Measurements from ENCODE around the gene CIB4. TPM values are rescaled to one million over a fixed set of nuclear protein-coding genes. Genes with fewer than 3 reads are reported as not detected.

CIB4 gene
- total RNA-seq, 1 donor from 2014 or later = not detected

- ATAC-seq (no peak), DNase-seq (peak; percentile 55)
- Histone ChIP-seq H3K9me3 (no peaks in the 10 kb centered on the region), H3K36me3 (no peaks in the 10 kb centered on the region), H3K4me3 (no peak overlapping the region), H3K4me1 (no peaks in the 10 kb centered on the region), H3K27ac (no peak overlapping the region), H3K27me3 (no peaks in the 10 kb centered on the region)
- TF ChIP-seq, protein P1, sequence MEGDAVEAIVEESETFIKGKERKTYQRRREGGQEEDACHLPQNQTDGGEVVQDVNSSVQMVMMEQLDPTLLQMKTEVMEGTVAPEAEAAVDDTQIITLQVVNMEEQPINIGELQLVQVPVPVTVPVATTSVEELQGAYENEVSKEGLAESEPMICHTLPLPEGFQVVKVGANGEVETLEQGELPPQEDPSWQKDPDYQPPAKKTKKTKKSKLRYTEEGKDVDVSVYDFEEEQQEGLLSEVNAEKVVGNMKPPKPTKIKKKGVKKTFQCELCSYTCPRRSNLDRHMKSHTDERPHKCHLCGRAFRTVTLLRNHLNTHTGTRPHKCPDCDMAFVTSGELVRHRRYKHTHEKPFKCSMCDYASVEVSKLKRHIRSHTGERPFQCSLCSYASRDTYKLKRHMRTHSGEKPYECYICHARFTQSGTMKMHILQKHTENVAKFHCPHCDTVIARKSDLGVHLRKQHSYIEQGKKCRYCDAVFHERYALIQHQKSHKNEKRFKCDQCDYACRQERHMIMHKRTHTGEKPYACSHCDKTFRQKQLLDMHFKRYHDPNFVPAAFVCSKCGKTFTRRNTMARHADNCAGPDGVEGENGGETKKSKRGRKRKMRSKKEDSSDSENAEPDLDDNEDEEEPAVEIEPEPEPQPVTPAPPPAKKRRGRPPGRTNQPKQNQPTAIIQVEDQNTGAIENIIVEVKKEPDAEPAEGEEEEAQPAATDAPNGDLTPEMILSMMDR (IDR thresholded peaks at IDR 0.05) = no peak
- intact Hi-C loops (cut with DNase I) = no loop called here
Observed at GRCh38 chr2:26633351-26633945, 7.7 kb downstream of the CIB4 start.

DNA sequence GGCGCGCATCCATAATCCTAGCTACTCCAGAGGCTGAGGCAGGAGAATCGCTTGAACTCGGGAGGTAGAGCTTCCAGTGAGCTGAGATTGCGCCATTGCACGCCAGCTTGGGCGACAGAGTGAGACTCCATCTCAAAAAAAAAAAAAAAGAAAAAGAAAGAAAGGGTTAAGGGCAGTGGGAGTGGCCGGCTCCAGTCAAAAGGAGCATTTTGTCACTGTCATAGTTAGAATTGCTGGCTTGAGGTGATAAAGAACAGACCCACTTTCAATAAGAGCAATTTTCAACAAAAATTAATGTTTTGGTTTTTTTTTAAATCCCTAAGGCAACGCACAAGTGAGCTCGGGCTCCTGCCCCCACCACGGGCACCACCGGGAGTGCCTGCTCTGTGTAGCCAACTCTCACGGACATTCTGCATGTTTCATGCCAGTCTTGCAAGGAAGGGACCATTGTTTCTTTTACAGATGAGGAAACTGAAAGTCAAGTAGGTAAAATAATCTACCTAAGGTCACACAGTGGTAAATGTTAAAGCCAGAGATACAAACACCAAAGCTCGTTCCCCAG, 8.5 kb downstream of the CIB4 start:
- no peak overlapping the region for H3K27ac ChIP-seq
- H3K27me3 ChIP-seq = no peaks in the 10 kb centered on the region
- no peaks in the 10 kb centered on the region for H3K4me1 ChIP-seq
- H3K36me3 ChIP-seq = no peaks in the 10 kb centered on the region
- no peak overlapping the region for H3K4me3 ChIP-seq
- no peaks in the 10 kb centered on the region for H3K9me3 ChIP-seq
- ATAC-seq (no peak), DNase-seq (peak; percentile 42)
- intact Hi-C loops (cut with DNase I) = no loop called here
- TF ChIP-seq, protein P1 (IDR thresholded peaks at IDR 0.05) = no peak

DNA sequence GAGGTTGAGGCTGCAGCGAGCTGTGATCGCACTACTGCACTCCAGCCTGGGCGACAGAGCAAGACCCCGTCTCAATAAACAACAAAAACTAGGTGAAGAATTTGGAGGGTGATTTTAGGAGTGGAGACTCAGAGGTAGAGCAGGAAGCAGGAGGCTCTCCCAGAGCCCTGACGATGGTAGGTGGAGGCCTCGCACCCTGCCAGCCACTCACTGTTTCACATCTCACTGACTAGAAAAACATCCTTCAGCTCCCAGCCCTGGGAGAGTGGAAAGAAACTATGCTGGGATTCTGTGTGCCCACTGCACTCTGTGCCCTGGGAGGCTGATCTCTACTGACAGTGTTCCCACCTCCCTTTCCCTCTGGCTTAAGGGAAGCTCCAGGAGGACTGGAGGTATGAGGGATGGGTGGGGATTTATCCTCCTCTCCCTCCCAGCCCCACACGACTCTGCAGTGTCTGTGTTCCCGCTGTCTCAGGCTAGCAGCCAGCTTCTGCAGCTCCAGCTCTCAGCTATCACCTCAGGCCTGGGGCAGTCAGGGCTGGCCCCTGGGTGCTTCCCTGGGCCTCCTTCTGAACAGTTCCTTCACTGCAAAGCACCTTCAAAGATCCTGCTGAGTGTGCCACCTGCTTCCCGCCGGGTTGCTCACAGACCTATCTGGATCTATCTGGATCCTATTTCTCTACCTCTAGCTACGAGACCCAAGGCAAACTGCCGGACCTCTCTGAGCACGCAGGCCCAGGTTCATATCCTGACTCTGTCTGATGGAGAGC, 9.6 kb downstream of the CIB4 start:
- no peaks in the 10 kb centered on the region for H3K27me3 ChIP-seq
- no peaks in the 10 kb centered on the region for H3K36me3 ChIP-seq
- TF ChIP-seq, protein P1 (IDR thresholded peaks at IDR 0.05) = no peak
- no peaks in the 10 kb centered on the region for H3K4me1 ChIP-seq
- H3K27ac ChIP-seq = no peak overlapping the region
- no peaks in the 10 kb centered on the region for H3K9me3 ChIP-seq
- ATAC-seq (no peak), DNase-seq (peak; percentile 48)
- no peak overlapping the region for H3K4me3 ChIP-seq
- intact Hi-C loops (cut with DNase I) = no loop called here

GRCh38 chr2:26630669-26631360, 10.4 kb downstream of the CIB4 start:
- Histone ChIP-seq H3K36me3 (no peaks in the 10 kb centered on the region), H3K27ac (no peak overlapping the region), H3K9me3 (no peaks in the 10 kb centered on the region), H3K4me3 (no peak overlapping the region), H3K4me1 (no peaks in the 10 kb centered on the region), H3K27me3 (no peaks in the 10 kb centered on the region)
- TF ChIP-seq, protein P1 (IDR thresholded peaks at IDR 0.05) = no peak
- ATAC-seq (peak; percentile 77), DNase-seq (peak; percentile 32)
- intact Hi-C loops (cut with DNase I) = no loop called here

DNA sequence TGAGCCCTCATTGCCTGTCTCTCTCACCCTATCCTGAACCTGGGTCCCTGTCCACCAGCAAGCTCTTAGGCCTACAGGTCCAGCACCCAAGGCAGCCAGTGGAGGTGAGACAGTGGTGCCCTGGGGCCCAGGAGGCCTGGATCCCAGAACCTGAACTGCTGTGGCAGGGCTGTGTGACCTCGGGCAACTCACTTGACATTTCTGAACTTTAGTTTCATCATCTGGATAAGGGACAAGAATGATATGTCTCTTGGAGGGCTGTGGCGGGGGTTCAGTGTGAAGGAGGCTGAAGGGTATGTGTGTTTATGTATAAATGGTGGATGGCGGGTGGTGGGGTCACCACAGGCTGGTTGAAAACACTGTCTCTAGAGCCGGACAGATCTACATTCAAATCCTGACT, 10.9 kb downstream of the CIB4 start:
- H3K27ac ChIP-seq = no peak overlapping the region
- TF ChIP-seq, protein P1 (IDR thresholded peaks at IDR 0.05) = no peak

More for the DNA sequence above, 10.9 kb downstream of the CIB4 start:
- no peak for ATAC-seq
- no peak overlapping the region for H3K4me3 ChIP-seq
- no peaks in the 10 kb centered on the region for H3K27me3 ChIP-seq
- H3K4me1 ChIP-seq = no peaks in the 10 kb centered on the region
- H3K9me3 ChIP-seq = no peaks in the 10 kb centered on the region
- peak; percentile 41 for DNase-seq
- H3K36me3 ChIP-seq = no peaks in the 10 kb centered on the region
- intact Hi-C loops (cut with DNase I) = no loop called here

Data from upper lobe of right lung (tissue), 1 donor.